ENCODE measurements around the gene TNNI2. TPM values are rescaled to one million over a fixed set of nuclear protein-coding genes. Genes with fewer than 3 reads are reported as not detected.

The TNNI2 gene
- total RNA-seq, 1 experiment from 2014 or later = 0.46 TPM

- Histone ChIP-seq H3K4me3 (ENCODE audit: low read depth in 2 of 2, low read length in 2 of 2) (no peak overlapping the region), H3K27ac (ENCODE audit: low read length) (no peak overlapping the region), H3K27me3 (ENCODE audit: control insufficient read depth, insufficient read depth, low read length) (no peaks in the 10 kb centered on the region), H3K9me3 (ENCODE audit: control insufficient read depth, insufficient read depth, low read depth, low read length) (no peaks in the 10 kb centered on the region), H3K36me3 (ENCODE audit: control insufficient read depth, insufficient read depth, low read length) (no peaks in the 10 kb centered on the region), H3K4me1 (ENCODE audit: control insufficient read depth, insufficient read depth, low read length) (peaks cover 23% of the 10 kb centered on the region)
- in situ Hi-C loops (cut with HindIII; ENCODE audit: low pct_unique_long_range_greater_than_20kb, low sequenced_read_pairs) = no loop called here
- TF ChIP-seq CTCF (IDR thresholded peaks at IDR 0.05) (no peak), TCF7L2 (IDR thresholded peaks at IDR 0.05; ENCODE audit: low read depth, low read length) (no peak), POLR2AphosphoS5 (IDR thresholded peaks at IDR 0.05; ENCODE audit: low read depth, low read length) (no peak), SIN3A (IDR thresholded peaks at IDR 0.05; ENCODE audit: borderline replicate concordance, insufficient read depth, low read depth, low read length) (no peak)
- ATAC-seq = no peak
- ChIA-PET CTCF (interaction anchor here (0.7 kb wide), 1 partner anchor 121 kb away, joined by 4 read pairs; no protein-coding TSS in a partner anchor), POLR2A (no interaction called here)
- intact Hi-C loops (cut with micrococcal nuclease; ENCODE audit: unreplicated experiment) = no loop called here
- DNase-seq (ENCODE audit: low read depth, low spot score) = no peak
- BruUV-seq (replicated peaks) = no TSS peak
Measured at GRCh38 chr11:1839924-1840779, 1.4 kb downstream of the TNNI2 start.

GRCh38 chr11:1840780-1841480 lies 2.1 kb downstream of the TNNI2 start:
- ChIA-PET POLR2A (no interaction called here), CTCF (interaction anchor here (0.7 to 2.3 kb wide), 3 partner anchors 8 to 246 kb away, joined by 3 to 8 read pairs (median 4); no protein-coding TSS in a partner anchor)
- TF ChIP-seq TCF7L2 (IDR thresholded peaks at IDR 0.05; ENCODE audit: low read depth, low read length) (no peak), SIN3A (IDR thresholded peaks at IDR 0.05; ENCODE audit: borderline replicate concordance, insufficient read depth, low read depth, low read length) (no peak), REST (IDR thresholded peaks at IDR 0.05; ENCODE audit: insufficient read depth in 1 of 2, low read depth in 2 of 2, low read length in 1 of 2) (no peak), CTCF (IDR thresholded peaks at IDR 0.05) (no peak), POLR2AphosphoS5 (IDR thresholded peaks at IDR 0.05; ENCODE audit: low read depth, low read length) (no peak)
- Histone ChIP-seq H3K9me3 (ENCODE audit: control insufficient read depth, insufficient read depth, low read depth, low read length) (no peaks in the 10 kb centered on the region), H3K4me1 (ENCODE audit: control insufficient read depth, insufficient read depth, low read length) (peaks cover 22% of the 10 kb centered on the region), H3K27ac (ENCODE audit: low read length) (no peak overlapping the region), H3K27me3 (ENCODE audit: control insufficient read depth, insufficient read depth, low read length) (no peaks in the 10 kb centered on the region), H3K36me3 (ENCODE audit: control insufficient read depth, insufficient read depth, low read length) (no peaks in the 10 kb centered on the region), H3K4me3 (ENCODE audit: low read depth in 2 of 2, low read length in 2 of 2) (no peak overlapping the region)
- DNase-seq (ENCODE audit: low read depth, low spot score) (no peak), ATAC-seq (no peak)
- intact Hi-C loops (cut with micrococcal nuclease; ENCODE audit: unreplicated experiment) (no loop called here), in situ Hi-C loops (cut with HindIII; ENCODE audit: low pct_unique_long_range_greater_than_20kb, low sequenced_read_pairs) (no loop called here)
- no TSS peak for BruUV-seq (replicated peaks)
